CD4-positive, alpha-beta T cell (primary cell): ENCODE results near the gene OXNAD1. TPM values are rescaled to one million over a fixed set of nuclear protein-coding genes. Genes with fewer than 3 reads are reported as not detected.

Experiments
- ATAC-seq: fragments of 200-7000 bp; cut with Tn5 transposase; one replicate; pipeline ENCODE4 v1.10.0; 2022; ENCODE audit warnings: mild to moderate bottlenecking; ENCODE audit not compliant: poor library complexity
- CTCF ChIA-PET: fragments of 350-600 bp; sonication (Branson Sonifier 250); formaldehyde crosslinking; loops from one replicate; lab custom pipeline; 2021; ENCODE audit warnings: antibody characterized with exemption, inconsistent platforms; lab: Charles Lee
- POLR2A ChIA-PET: fragments of 350-600 bp; sonication (Branson Sonifier 250); formaldehyde crosslinking; loops from one replicate; lab custom pipeline; 2021; ENCODE audit warnings: antibody characterized with exemption, inconsistent platforms; lab: Charles Lee
- DNase-seq, 14 experiments: peaks; one replicate each; pipeline ENCODE4 v3.0.0-alpha.2; 2013 to 2020; ENCODE audit warnings: mixed read lengths in 2 of 14
- H3K27ac ChIP-seq, 2 donors: one replicate each; pipeline versions ENCODE4 v1.5.1 to v1.7.0; 2013; ENCODE audit warnings: low read length in 2 of 2, low read depth in 1 of 2, mild to moderate bottlenecking in 1 of 2
- H3K27me3 ChIP-seq, 2 experiments: 1 replicate in 1 of 2; 2 replicates in 1 of 2; pipeline versions ENCODE4 v1.6.1 to v1.7.0; 2013; ENCODE audit warnings: low read length in 2 of 2, control low read depth in 1 of 2, mild to moderate bottlenecking in 1 of 2, moderate library complexity in 1 of 2; ENCODE audit not compliant: insufficient read depth in 2 of 2, control insufficient read depth in 1 of 2
- H3K36me3 ChIP-seq: one replicate; pipeline ENCODE4 v1.6.1; 2013; ENCODE audit warnings: low read length, control low read depth; ENCODE audit not compliant: insufficient read depth
- H3K4me1 ChIP-seq: one replicate; pipeline ENCODE4 v1.6.1; 2013; ENCODE audit warnings: low read length, control low read depth; ENCODE audit not compliant: insufficient read depth
- H3K4me3 ChIP-seq: one replicate; pipeline ENCODE4 v1.5.1; 2013; ENCODE audit warnings: mild to moderate bottlenecking, low read length, moderate library complexity
- H3K9me3 ChIP-seq, 2 experiments: 1 replicate in 1 of 2; 2 replicates in 1 of 2; pipeline versions ENCODE4 v1.6.1 to v1.7.0; 2013; ENCODE audit warnings: low read length in 2 of 2, mild to moderate bottlenecking in 2 of 2, control low read depth in 1 of 2, moderate library complexity in 1 of 2; ENCODE audit not compliant: control insufficient read depth in 1 of 2, insufficient read depth in 1 of 2
- H3K27ac Mint-ChIP-seq: one replicate; pipeline ENCODE4 v1.8.0; 2020; ENCODE audit warnings: mixed read lengths
- H3K27me3 Mint-ChIP-seq: one replicate; pipeline ENCODE4 v1.8.0; 2021; ENCODE audit warnings: mixed read lengths
- H3K36me3 Mint-ChIP-seq: one replicate; pipeline ENCODE4 v1.8.0; 2021; ENCODE audit warnings: low read depth, mixed read lengths
- H3K4me1 Mint-ChIP-seq: one replicate; pipeline ENCODE4 v1.8.0; 2021; ENCODE audit warnings: low read depth, mixed read lengths
- H3K4me3 Mint-ChIP-seq: one replicate; pipeline ENCODE4 v1.8.0; 2020; ENCODE audit warnings: mild to moderate bottlenecking, mixed read lengths
- H3K9me3 Mint-ChIP-seq: one replicate; pipeline ENCODE4 v1.8.0; 2020; ENCODE audit warnings: mixed read lengths
- CTCF ChIP-seq: fragments of 200-600 bp; IDR thresholded peaks from one replicate; pipeline ENCODE4 v1.8.0; 2022; ENCODE audit warnings: antibody characterized with exemption, mild to moderate bottlenecking
- intact Hi-C, 2 experiments: fragments of 100-400 bp; cut with DNase I in 1 of 2; cut with micrococcal nuclease in 1 of 2; formaldehyde crosslinking; loops; one replicate each; pipeline versions ENCODE4 v1.15.1 to v1.9.0; 2023 to 2025; cut with DNase I, micrococcal nuclease
- total RNA-seq, 174 experiments: library from RNA in 2 of 174; stranded (reverse) in 2 of 174; gene quantifications; one replicate each; pipeline ENCODE4 v1.2.3 and lab custom pipeline; 2021 to 2026

OXNAD1 gene
- total RNA-seq, 2 experiments from 2014 or later, result 135 TPM

- H3K36me3 Mint-ChIP-seq, result peaks cover 12% of the 10 kb centered on the region
- Histone ChIP-seq H3K4me1 (peaks cover 8% of the 10 kb centered on the region), H3K27me3 (no peaks in the 10 kb centered on the region), H3K9me3 (no peaks in the 10 kb centered on the region), H3K4me3 (no peak overlapping the region), H3K36me3 (peaks cover 32% of the 10 kb centered on the region), H3K27ac (no peak overlapping the region)
- no peaks in the 10 kb centered on the region for H3K27me3 Mint-ChIP-seq
- TF ChIP-seq CTCF, result no peak
- ChIA-PET POLR2A (no interaction called here), CTCF (interaction anchor here (1.2 kb wide), 1 partner anchor 13 kb away, joined by 3 read pairs; no protein-coding TSS in a partner anchor)
- ATAC-seq, result peak; percentile 41
- H3K27ac Mint-ChIP-seq, result no peak overlapping the region
- DNase-seq, result no peak
- H3K4me1 Mint-ChIP-seq, result peaks cover 8% of the 10 kb centered on the region
- H3K4me3 Mint-ChIP-seq, result no peak overlapping the region
- intact Hi-C loops, result no loop called here
- H3K9me3 Mint-ChIP-seq, result no peaks in the 10 kb centered on the region
Observed at GRCh38 chr3:16258866-16259265, 6.1 kb upstream of the OXNAD1 start.

- Histone ChIP-seq H3K4me3 (no peak overlapping the region), H3K4me1 (peaks cover 9% of the 10 kb centered on the region), H3K27me3 (no peaks in the 10 kb centered on the region), H3K27ac (no peak overlapping the region), H3K9me3 (no peaks in the 10 kb centered on the region), H3K36me3 (peaks cover 32% of the 10 kb centered on the region)
- no peak for TF ChIP-seq CTCF
- no peak overlapping the region for H3K27ac Mint-ChIP-seq
- H3K9me3 Mint-ChIP-seq, result no peaks in the 10 kb centered on the region
- ChIA-PET CTCF (no interaction called here), POLR2A (no interaction called here)
- intact Hi-C loops, result loop anchor here (5.0 to 10.0 kb wide), 4 partner anchors 403 to 835 kb away; partner anchors contain the start of genes BTD (in 1 of the 2), EAF1 (in 1 of the 2), HACL1 (in 1 of the 2) and METTL6 (in 1 of the 2)
- no peak overlapping the region for H3K4me3 Mint-ChIP-seq
- no peak for DNase-seq
- H3K4me1 Mint-ChIP-seq, result peaks cover 19% of the 10 kb centered on the region
- ATAC-seq, result no peak
- H3K36me3 Mint-ChIP-seq, result peaks cover 24% of the 10 kb centered on the region
- no peaks in the 10 kb centered on the region for H3K27me3 Mint-ChIP-seq
Observed at GRCh38 chr3:16260046-16260445, 5.0 kb upstream of the OXNAD1 start.

- Histone ChIP-seq H3K4me1 (peaks cover 20% of the 10 kb centered on the region), H3K36me3 (peaks cover 32% of the 10 kb centered on the region), H3K9me3 (no peaks in the 10 kb centered on the region), H3K4me3 (no peak overlapping the region), H3K27ac (no peak overlapping the region), H3K27me3 (no peaks in the 10 kb centered on the region)
- no peaks in the 10 kb centered on the region for H3K27me3 Mint-ChIP-seq
- peaks cover 27% of the 10 kb centered on the region for H3K36me3 Mint-ChIP-seq
- no peak overlapping the region for H3K4me3 Mint-ChIP-seq
- no peak for ATAC-seq
- CTCF ChIA-PET, result no interaction called here
- H3K27ac Mint-ChIP-seq, result no peak overlapping the region
- no peak for TF ChIP-seq CTCF
- peaks cover 41% of the 10 kb centered on the region for H3K4me1 Mint-ChIP-seq
- no peak for DNase-seq
- no peaks in the 10 kb centered on the region for H3K9me3 Mint-ChIP-seq
- intact Hi-C loops, result loop anchor here (5.0 to 10.0 kb wide), 4 partner anchors 405 to 837 kb away; partner anchors contain the start of genes BTD (in 1 of the 2), EAF1 (in 1 of the 2), HACL1 (in 1 of the 2) and METTL6 (in 1 of the 2)
- POLR2A ChIA-PET, result no interaction called here
Observed at GRCh38 chr3:16262174-16262573, 2.8 kb upstream of the OXNAD1 start.
